SK-N-SH (cell line): ENCODE measurements around the gene HPN. TPM values are rescaled to one million over a fixed set of nuclear protein-coding genes. Genes with fewer than 3 reads are reported as not detected.

Experiments
- CTCF ChIA-PET: fragments of 300-600, 350-600 bp; formaldehyde crosslinking; extraction: SDS; loops from one replicate; lab custom pipeline; 2021; lab: Yijun Ruan, JAX
- POLR2A ChIA-PET: fragments of 350-600 bp; sonication (Branson Sonifier 250); formaldehyde crosslinking; extraction: SDS; loops from one replicate; lab custom pipeline; 2020; ENCODE audit warnings: antibody characterized with exemption, inconsistent platforms; lab: Yijun Ruan, JAX
- DNase-seq: peaks from one replicate; pipeline ENCODE4 v3.0.0; 2012
- H2AFZ ChIP-seq: fragments of 200-600 bp; sonication (generic); 2 replicates; pipeline ENCODE4 v1.8.1; 2016; ENCODE audit warnings: antibody characterized with exemption, mild to moderate bottlenecking, low read depth
- H3F3A ChIP-seq: fragments of 200-600 bp; sonication (generic); replicated peaks from 2 replicates; pipeline ENCODE3; 2016; ENCODE audit warnings: antibody characterized with exemption, mild to moderate bottlenecking; ENCODE audit not compliant: insufficient read depth
- H3K27ac ChIP-seq, 2 experiments: fragments of 200-500 bp in 1 of 2; fragments of 200-600 bp in 1 of 2; sonication (Bioruptor generic) in 1 of 2; sonication (generic), shearing (Covaris generic) in 1 of 2; 2 replicates each; pipeline versions ENCODE4 v1.5.1 to v1.6.1; 2014 to 2016; ENCODE audit warnings: low read depth in 2 of 2, inconsistent platforms in 1 of 2, low read length in 1 of 2, mild to moderate bottlenecking in 1 of 2, mixed read lengths in 1 of 2
- H3K27me3 ChIP-seq: fragments of 200-600 bp; sonication (generic), shearing (Covaris generic); 2 replicates; pipeline ENCODE4 v1.6.1; 2016; ENCODE audit warnings: mixed run types; ENCODE audit not compliant: insufficient read depth
- H3K36me3 ChIP-seq, 2 experiments: fragments of 200-500 bp in 1 of 2; fragments of 200-600 bp in 1 of 2; sonication (Bioruptor generic) in 1 of 2; sonication (generic) in 1 of 2; replicated peaks in 1 of 2; 2 replicates each; pipeline versions ENCODE3 to v1.5.1; 2014 to 2016; ENCODE audit warnings: low read length in 1 of 2, mild to moderate bottlenecking in 1 of 2; ENCODE audit not compliant: insufficient read depth in 2 of 2, control insufficient read depth in 1 of 2
- H3K4me1 ChIP-seq, 2 experiments: fragments of 200-500 bp in 1 of 2; fragments of 200-600 bp in 1 of 2; sonication (Bioruptor generic) in 1 of 2; sonication (generic), shearing (Covaris generic) in 1 of 2; 2 replicates each; pipeline versions ENCODE4 v1.5.1 to v1.6.1; 2014 to 2016; ENCODE audit warnings: low read depth in 1 of 2, low read length in 1 of 2, mixed run types in 1 of 2; ENCODE audit not compliant: insufficient read depth in 2 of 2, control insufficient read depth in 1 of 2
- H3K4me2 ChIP-seq: fragments of 200-600 bp; sonication (generic), shearing (Covaris generic); 2 replicates; pipeline ENCODE4 v1.6.1; 2017; ENCODE audit warnings: mixed run types
- H3K4me3 ChIP-seq, 2 experiments: fragments of 200-500 bp in 1 of 2; fragments of 200-600 bp in 1 of 2; sonication (Bioruptor generic) in 1 of 2; sonication (generic), shearing (Covaris generic) in 1 of 2; 2 replicates each; pipeline versions ENCODE4 v1.5.1 to v1.8.1; 2014 to 2016; ENCODE audit warnings: low read depth in 2 of 2, inconsistent platforms in 1 of 2, low read length in 1 of 2, mild to moderate bottlenecking in 1 of 2, mixed read lengths in 1 of 2, moderate library complexity in 1 of 2
- H3K79me2 ChIP-seq: fragments of 200-600 bp; sonication (generic); 2 replicates; pipeline ENCODE4 v1.8.1; 2017; ENCODE audit warnings: mild to moderate bottlenecking; ENCODE audit not compliant: insufficient read depth
- H3K9ac ChIP-seq: fragments of 200-600 bp; sonication (generic); 2 replicates; pipeline ENCODE4 v1.6.1; 2017; ENCODE audit warnings: mixed run types
- H3K9me2 ChIP-seq: fragments of 200-600 bp; sonication (generic); 2 replicates; pipeline ENCODE4 v1.6.1; 2017; ENCODE audit warnings: mixed run types
- H3K9me3 ChIP-seq: fragments of 200-600 bp; sonication (generic); 2 replicates; pipeline ENCODE4 v1.6.1; 2017; ENCODE audit warnings: mixed run types, mild to moderate bottlenecking, moderate library complexity
- H4K20me1 ChIP-seq: fragments of 200-600 bp; sonication (generic); 2 replicates; pipeline ENCODE4 v1.6.1; 2017; ENCODE audit warnings: mild to moderate bottlenecking, mixed run types; ENCODE audit not compliant: insufficient read depth
- EP300 ChIP-seq, 2 experiments: IDR thresholded peaks; 2 replicates each; pipeline versions ENCODE4 v1.4.0 to v1.6.1; 2012; ENCODE audit warnings: borderline replicate concordance in 1 of 2, low read depth in 1 of 2, low read length in 1 of 2
- EZH2phosphoT487 ChIP-seq: fragments of 200-600 bp; sonication (generic); IDR thresholded peaks from 2 replicates; pipeline ENCODE4 v1.6.1; 2017; ENCODE audit warnings: low read depth, mixed run types, mild to moderate bottlenecking, antibody characterized with exemption, moderate library complexity, borderline replicate concordance
- FOSL2 ChIP-seq: IDR thresholded peaks from 2 replicates; pipeline ENCODE4 v1.4.0; 2012; ENCODE audit warnings: low read depth, mild to moderate bottlenecking, moderate library complexity, borderline replicate concordance
- FOXM1 ChIP-seq: IDR thresholded peaks from 2 replicates; pipeline ENCODE4 v1.4.0; 2012; ENCODE audit warnings: low read depth, mild to moderate bottlenecking
- JUND ChIP-seq: IDR thresholded peaks from 2 replicates; pipeline ENCODE4 v1.4.0; 2012
- MEF2A ChIP-seq: IDR thresholded peaks from 2 replicates; pipeline ENCODE4 v1.4.0; 2012; ENCODE audit warnings: low read depth, borderline replicate concordance
- MXI1 ChIP-seq: IDR thresholded peaks from 2 replicates; pipeline ENCODE4 v1.6.1; 2012; ENCODE audit warnings: mild to moderate bottlenecking, low read depth, low read length, improper control_type of control experiment
- POLR2AphosphoS5 ChIP-seq: IDR thresholded peaks from 2 replicates; pipeline ENCODE4 v1.6.1; 2012; ENCODE audit warnings: low read depth, low read length
- RXRA ChIP-seq: IDR thresholded peaks from 2 replicates; pipeline ENCODE4 v1.4.0; 2012; ENCODE audit warnings: low read depth, mild to moderate bottlenecking, borderline replicate concordance
- TCF12 ChIP-seq: IDR thresholded peaks from 2 replicates; pipeline ENCODE4 v1.4.0; 2012
- YY1 ChIP-seq: IDR thresholded peaks from 2 replicates; pipeline ENCODE4 v1.4.0; 2012; ENCODE audit warnings: low read depth, mild to moderate bottlenecking
- WGBS: methylation state at CpG from one replicate; pipeline ENCODE4 v1.1.6; 2017; ENCODE audit warnings: low lambda C conversion rate; 5-methylcytosine and 5-hydroxymethylcytosine counted together
- polyA plus RNA-seq, 3 experiments: library from polyadenylated mRNA; depleted of rRNA; stranded (reverse); fragments of >200 nt; gene quantifications; 2 replicates each; pipeline ENCODE4 v1.2.3, GENCODE V29; 2012
- TF ChIP-seq, protein P1 (sequence below): IDR thresholded peaks from 2 replicates; pipeline ENCODE4 v1.4.0; 2012; ENCODE audit warnings: low read depth, borderline replicate concordance
- TF ChIP-seq, protein P2 (sequence below): IDR thresholded peaks from 2 replicates; pipeline ENCODE4 v1.6.1; 2012; ENCODE audit warnings: mild to moderate bottlenecking, low read depth, low read length, moderate library complexity

HPN gene
- polyA plus RNA-seq, 1 of the 3 experiments (the other 2 are of a cell fraction): 0.05 TPM

DNA sequence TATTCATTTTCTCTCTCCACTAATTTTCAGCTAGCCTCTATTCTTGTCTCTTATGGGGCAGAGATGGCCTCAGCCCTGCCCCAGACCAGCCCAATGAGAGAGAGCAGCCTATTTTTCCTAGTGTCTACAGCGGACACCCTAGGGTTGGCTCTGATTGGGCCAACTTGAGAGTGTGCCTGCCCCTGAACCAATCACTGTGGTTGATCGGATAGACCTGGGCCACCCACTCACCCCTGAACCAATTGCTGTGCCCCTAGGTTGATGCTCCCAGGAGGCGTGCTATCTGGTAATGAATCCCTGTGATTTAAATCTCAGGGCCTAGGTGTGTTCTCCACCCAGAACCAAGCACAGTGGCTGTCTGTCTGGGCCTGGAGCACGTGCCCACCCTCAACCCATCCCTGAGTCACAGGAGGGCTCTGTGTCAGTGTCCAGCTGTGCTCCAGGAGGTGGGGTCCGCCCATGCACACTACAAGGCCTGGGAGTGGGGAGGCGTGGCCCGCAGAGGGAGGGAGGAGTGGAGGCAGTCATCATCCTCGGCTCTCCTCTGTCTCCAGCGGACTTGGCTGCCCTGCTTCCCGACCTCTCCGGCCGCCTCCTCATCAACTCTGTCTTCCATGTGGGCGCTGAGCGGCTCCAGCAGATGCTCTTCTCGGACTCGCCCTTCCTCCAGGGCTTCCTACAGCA is 26.1 kb upstream of the HPN start:
- Histone ChIP-seq H2AFZ (no peak overlapping the region), H3K79me2 (no peaks in the 10 kb centered on the region), H3F3A (no peaks in the 10 kb centered on the region), H3K27ac (no peak overlapping the region), H3K4me3 (no peak overlapping the region), H3K9me2 (no peaks in the 10 kb centered on the region), H3K9me3 (no peaks in the 10 kb centered on the region), H3K27me3 (no peaks in the 10 kb centered on the region), H3K9ac (no peak overlapping the region), H3K36me3 (peaks cover 36 to 58% of the 10 kb centered on the region in 2 experiments), H4K20me1 (no peaks in the 10 kb centered on the region), H3K4me2 (no peak overlapping the region), H3K4me1 (peaks cover 0 to 5% of the 10 kb centered on the region in 2 experiments; a peak in 1 of 4 replicates)
- POLR2A ChIA-PET: no interaction called here
- CTCF ChIA-PET: interaction anchor here (1.6 to 3.0 kb wide), 3 partner anchors 29 to 42 kb away, joined by 4 to 13 read pairs (median 11); no protein-coding TSS in a partner anchor
- DNase-seq: peak; percentile 23
- no peak for TF ChIP-seq EZH2phosphoT487
- TF ChIP-seq MEF2A: no peak
- no peak for TF ChIP-seq RXRA
- TF ChIP-seq, protein P1, sequence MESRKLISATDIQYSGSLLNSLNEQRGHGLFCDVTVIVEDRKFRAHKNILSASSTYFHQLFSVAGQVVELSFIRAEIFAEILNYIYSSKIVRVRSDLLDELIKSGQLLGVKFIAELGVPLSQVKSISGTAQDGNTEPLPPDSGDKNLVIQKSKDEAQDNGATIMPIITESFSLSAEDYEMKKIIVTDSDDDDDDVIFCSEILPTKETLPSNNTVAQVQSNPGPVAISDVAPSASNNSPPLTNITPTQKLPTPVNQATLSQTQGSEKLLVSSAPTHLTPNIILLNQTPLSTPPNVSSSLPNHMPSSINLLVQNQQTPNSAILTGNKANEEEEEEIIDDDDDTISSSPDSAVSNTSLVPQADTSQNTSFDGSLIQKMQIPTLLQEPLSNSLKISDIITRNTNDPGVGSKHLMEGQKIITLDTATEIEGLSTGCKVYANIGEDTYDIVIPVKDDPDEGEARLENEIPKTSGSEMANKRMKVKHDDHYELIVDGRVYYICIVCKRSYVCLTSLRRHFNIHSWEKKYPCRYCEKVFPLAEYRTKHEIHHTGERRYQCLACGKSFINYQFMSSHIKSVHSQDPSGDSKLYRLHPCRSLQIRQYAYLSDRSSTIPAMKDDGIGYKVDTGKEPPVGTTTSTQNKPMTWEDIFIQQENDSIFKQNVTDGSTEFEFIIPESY: no peak
- 92% methylated on average over 14 of the region's 16 CpGs for WGBS

DNA sequence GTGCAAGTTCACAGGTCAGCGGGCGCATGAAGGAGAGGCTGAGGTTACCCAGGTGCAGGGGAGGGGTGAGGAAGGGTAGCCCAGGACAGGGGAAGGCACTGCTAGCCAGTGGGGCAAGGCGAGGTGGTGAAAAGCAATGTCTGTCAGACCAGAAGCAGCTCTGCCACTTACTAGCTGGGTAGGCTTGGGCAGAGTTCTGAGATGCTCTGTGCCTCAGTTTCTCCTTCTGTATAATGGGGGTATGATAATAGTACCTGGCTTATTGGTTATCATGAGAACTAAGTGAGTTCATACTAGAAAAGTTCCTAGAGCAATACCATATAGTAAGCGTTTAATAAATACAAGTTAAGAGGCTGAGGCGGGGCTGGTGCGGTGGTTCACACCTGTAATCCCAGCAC is 25.6 kb upstream of the HPN start:
- TF ChIP-seq YY1: no peak
- no peak for TF ChIP-seq EP300 (IDR thresholded peaks at IDR 0.05; ENCODE audit: borderline replicate concordance in 1 of 2, low read depth in 1 of 2, low read length in 1 of 2)
- no peak for TF ChIP-seq FOSL2
- TF ChIP-seq MXI1: no peak
- TF ChIP-seq FOXM1: no peak
- no peak for TF ChIP-seq JUND
- TF ChIP-seq TCF12: no peak
- TF ChIP-seq, protein P2, sequence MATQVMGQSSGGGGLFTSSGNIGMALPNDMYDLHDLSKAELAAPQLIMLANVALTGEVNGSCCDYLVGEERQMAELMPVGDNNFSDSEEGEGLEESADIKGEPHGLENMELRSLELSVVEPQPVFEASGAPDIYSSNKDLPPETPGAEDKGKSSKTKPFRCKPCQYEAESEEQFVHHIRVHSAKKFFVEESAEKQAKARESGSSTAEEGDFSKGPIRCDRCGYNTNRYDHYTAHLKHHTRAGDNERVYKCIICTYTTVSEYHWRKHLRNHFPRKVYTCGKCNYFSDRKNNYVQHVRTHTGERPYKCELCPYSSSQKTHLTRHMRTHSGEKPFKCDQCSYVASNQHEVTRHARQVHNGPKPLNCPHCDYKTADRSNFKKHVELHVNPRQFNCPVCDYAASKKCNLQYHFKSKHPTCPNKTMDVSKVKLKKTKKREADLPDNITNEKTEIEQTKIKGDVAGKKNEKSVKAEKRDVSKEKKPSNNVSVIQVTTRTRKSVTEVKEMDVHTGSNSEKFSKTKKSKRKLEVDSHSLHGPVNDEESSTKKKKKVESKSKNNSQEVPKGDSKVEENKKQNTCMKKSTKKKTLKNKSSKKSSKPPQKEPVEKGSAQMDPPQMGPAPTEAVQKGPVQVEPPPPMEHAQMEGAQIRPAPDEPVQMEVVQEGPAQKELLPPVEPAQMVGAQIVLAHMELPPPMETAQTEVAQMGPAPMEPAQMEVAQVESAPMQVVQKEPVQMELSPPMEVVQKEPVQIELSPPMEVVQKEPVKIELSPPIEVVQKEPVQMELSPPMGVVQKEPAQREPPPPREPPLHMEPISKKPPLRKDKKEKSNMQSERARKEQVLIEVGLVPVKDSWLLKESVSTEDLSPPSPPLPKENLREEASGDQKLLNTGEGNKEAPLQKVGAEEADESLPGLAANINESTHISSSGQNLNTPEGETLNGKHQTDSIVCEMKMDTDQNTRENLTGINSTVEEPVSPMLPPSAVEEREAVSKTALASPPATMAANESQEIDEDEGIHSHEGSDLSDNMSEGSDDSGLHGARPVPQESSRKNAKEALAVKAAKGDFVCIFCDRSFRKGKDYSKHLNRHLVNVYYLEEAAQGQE: no peak
- no peak for TF ChIP-seq POLR2AphosphoS5
- no peak overlapping the region for H3K27ac ChIP-seq
- no peak overlapping the region for H3K4me3 ChIP-seq
- H4K20me1 ChIP-seq: no peaks in the 10 kb centered on the region
- H3K4me2 ChIP-seq: no peak overlapping the region
- WGBS: 98% methylated on average over 6 of the region's 6 CpGs
- H3K9ac ChIP-seq: no peak overlapping the region
- H3K9me3 ChIP-seq: no peaks in the 10 kb centered on the region
- ChIA-PET CTCF (interaction anchor here (1.2 to 1.7 kb wide), 2 partner anchors 28 to 376 kb away, joined by 3 to 4 read pairs; no protein-coding TSS in a partner anchor), POLR2A (no interaction called here)
- H3K79me2 ChIP-seq: no peaks in the 10 kb centered on the region
- no peaks in the 10 kb centered on the region for H3F3A ChIP-seq
- no peak for DNase-seq
- no peaks in the 10 kb centered on the region for H3K27me3 ChIP-seq
- no peaks in the 10 kb centered on the region for H3K9me2 ChIP-seq
- H3K36me3 ChIP-seq: peaks cover 34 to 57% of the 10 kb centered on the region in 2 experiments
- peaks cover 0 to 5% of the 10 kb centered on the region in 2 experiments; a peak in 1 of 4 replicates for H3K4me1 ChIP-seq
- no peak overlapping the region for H2AFZ ChIP-seq
